Osteoblast (primary cell): ENCODE measurements around the gene NFIA. TPM values are rescaled to one million over a fixed set of nuclear protein-coding genes. Genes with fewer than 3 reads are reported as not detected.

Experiments used
- DNase-seq: peaks from one replicate; pipeline ENCODE4 v3.0.0; 2011; ENCODE audit warnings: low spot score, mixed read lengths; ENCODE audit not compliant: insufficient read length; ENCODE audit errors: missing footprints
- H2AFZ ChIP-seq: 2 replicates; pipeline ENCODE4 v1.6.0; 2011; ENCODE audit warnings: mild to moderate bottlenecking, low read length
- H3K27ac ChIP-seq: 2 replicates; pipeline ENCODE4 v1.5.1; 2011; ENCODE audit warnings: mild to moderate bottlenecking, low read depth, low read length, moderate library complexity
- H3K27me3 ChIP-seq: 2 replicates; pipeline ENCODE4 v1.6.0; 2012; ENCODE audit warnings: mild to moderate bottlenecking, control low read depth, inconsistent platforms, low read length, moderate library complexity; ENCODE audit not compliant: insufficient read depth
- H3K36me3 ChIP-seq: 2 replicates; pipeline ENCODE4 v1.5.1; 2011; ENCODE audit warnings: mild to moderate bottlenecking, low read length, control low read depth, moderate library complexity; ENCODE audit not compliant: insufficient read depth
- H3K4me1 ChIP-seq: 2 replicates; pipeline ENCODE4 v1.5.1; 2011; ENCODE audit warnings: mild to moderate bottlenecking, low read length, control low read depth, moderate library complexity; ENCODE audit not compliant: insufficient read depth
- H3K4me2 ChIP-seq: 2 replicates; pipeline ENCODE4 v1.6.0; 2011; ENCODE audit warnings: mild to moderate bottlenecking, low read length; ENCODE audit not compliant: insufficient read depth
- H3K4me3 ChIP-seq: fragments of 200-600 bp; sonication (generic); 3 replicates; pipeline ENCODE4 v1.5.1; 2012; ENCODE audit warnings: mild to moderate bottlenecking, low read length, inconsistent platforms; ENCODE audit not compliant: insufficient read depth
- H3K79me2 ChIP-seq: 2 replicates; pipeline ENCODE4 v1.6.0; 2012; ENCODE audit warnings: mild to moderate bottlenecking, low read length, control low read depth, inconsistent platforms; ENCODE audit not compliant: insufficient read depth
- H3K9me3 ChIP-seq: 2 replicates; pipeline ENCODE4 v1.5.1; 2011; ENCODE audit warnings: low read depth, low read length, control low read depth
- H4K20me1 ChIP-seq: 2 replicates; pipeline ENCODE4 v1.6.0; 2012; ENCODE audit warnings: mild to moderate bottlenecking, low read length, control low read depth; ENCODE audit not compliant: insufficient read depth
- total RNA-seq: library from RNA; depleted of rRNA; stranded (reverse); fragments of >200 nt; gene quantifications from 2 replicates; pipeline ENCODE4 v1.2.3, GENCODE V29; 2012
- TF ChIP-seq, protein P1 (sequence below): IDR thresholded peaks from 2 replicates; pipeline ENCODE4 v1.5.1; 2011; ENCODE audit warnings: mild to moderate bottlenecking, low read depth, low read length, moderate library complexity; ENCODE audit errors: extremely low read depth

Gene NFIA
- total RNA-seq, 1 donor: 7.2 TPM

DNA sequence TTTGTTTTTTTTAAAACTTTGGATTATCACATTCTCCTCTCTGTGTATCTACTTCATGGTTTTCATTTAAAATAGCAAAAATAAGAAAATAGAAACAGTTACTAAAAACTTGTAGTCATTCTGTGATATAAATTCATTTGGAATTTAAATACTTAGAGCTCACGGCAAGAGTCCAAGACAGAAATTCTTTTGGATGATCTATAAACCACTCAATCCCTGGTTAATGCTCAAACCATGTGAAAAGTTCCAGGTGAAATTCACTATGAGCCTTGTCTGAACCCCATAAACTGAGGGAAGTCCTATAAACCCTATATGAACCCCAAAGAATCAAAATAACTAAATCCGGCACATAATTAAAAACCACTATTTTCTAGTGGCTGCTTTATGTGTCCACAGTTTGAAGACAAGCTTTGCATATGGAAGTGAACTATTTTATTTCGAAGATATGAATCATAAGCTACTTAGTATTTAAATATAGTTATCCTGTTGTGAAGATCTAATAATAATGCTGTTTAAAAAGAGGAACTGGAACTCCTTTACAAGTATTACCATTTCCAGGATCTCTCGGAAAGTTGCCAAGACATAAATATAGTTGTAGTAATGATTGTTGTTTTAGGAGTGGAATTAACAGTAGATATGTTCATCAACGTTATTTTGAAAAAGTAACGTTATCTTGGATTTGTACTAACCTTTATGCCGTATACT is 163.5 kb downstream of the NFIA start:
- no peaks in the 10 kb centered on the region for H3K9me3 ChIP-seq
- no peaks in the 10 kb centered on the region for H3K36me3 ChIP-seq
- H4K20me1 ChIP-seq: no peaks in the 10 kb centered on the region
- H3K27me3 ChIP-seq: no peaks in the 10 kb centered on the region
- H3K79me2 ChIP-seq: no peaks in the 10 kb centered on the region
- peaks cover 8% of the 10 kb centered on the region for H3K4me1 ChIP-seq
- no peak overlapping the region for H2AFZ ChIP-seq
- H3K27ac ChIP-seq: no peak overlapping the region
- H3K4me3 ChIP-seq: no peak overlapping the region
- TF ChIP-seq, protein P1, sequence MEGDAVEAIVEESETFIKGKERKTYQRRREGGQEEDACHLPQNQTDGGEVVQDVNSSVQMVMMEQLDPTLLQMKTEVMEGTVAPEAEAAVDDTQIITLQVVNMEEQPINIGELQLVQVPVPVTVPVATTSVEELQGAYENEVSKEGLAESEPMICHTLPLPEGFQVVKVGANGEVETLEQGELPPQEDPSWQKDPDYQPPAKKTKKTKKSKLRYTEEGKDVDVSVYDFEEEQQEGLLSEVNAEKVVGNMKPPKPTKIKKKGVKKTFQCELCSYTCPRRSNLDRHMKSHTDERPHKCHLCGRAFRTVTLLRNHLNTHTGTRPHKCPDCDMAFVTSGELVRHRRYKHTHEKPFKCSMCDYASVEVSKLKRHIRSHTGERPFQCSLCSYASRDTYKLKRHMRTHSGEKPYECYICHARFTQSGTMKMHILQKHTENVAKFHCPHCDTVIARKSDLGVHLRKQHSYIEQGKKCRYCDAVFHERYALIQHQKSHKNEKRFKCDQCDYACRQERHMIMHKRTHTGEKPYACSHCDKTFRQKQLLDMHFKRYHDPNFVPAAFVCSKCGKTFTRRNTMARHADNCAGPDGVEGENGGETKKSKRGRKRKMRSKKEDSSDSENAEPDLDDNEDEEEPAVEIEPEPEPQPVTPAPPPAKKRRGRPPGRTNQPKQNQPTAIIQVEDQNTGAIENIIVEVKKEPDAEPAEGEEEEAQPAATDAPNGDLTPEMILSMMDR: no peak
- DNase-seq: no peak
- H3K4me2 ChIP-seq: no peak overlapping the region

DNA sequence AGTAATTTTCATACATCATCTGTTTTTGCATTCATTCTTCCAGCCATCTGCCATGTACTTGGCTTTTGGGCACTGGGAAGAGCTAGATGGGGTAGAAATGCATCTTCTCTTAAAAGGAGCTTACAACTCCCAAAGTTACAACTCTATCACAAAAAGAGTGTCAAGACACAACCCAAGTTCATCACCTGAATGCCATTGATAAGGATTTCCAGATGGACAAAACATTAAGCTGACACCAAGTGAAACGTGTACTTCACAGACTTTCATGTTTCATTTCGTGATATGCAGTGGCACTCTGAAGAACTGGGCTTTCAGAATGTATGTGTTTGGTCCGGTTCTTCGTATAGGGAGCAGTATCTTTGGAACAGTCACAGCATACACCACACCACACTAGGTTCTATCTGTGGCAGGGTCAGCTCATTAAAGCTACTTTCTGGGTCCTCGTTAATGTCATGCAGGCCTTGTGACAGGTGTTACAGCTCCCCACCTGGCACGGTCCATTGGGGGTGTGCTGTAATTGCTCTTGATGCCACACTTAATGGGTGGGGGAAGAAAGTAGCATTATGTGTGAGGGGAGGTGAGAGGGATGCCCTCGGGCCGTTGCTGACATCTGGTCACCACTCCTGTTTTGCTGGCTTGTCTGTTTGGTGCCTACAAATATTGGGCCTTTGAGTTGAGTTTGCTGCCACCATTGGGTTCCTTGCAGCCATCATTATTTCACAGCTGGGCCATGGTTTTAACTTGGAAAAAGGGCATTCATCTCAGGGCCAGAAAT is 164.9 kb downstream of the NFIA start:
- Histone ChIP-seq H4K20me1 (no peaks in the 10 kb centered on the region), H3K79me2 (no peaks in the 10 kb centered on the region), H3K4me3 (no peak overlapping the region), H3K27ac (no peak overlapping the region), H3K4me2 (no peak overlapping the region), H3K36me3 (no peaks in the 10 kb centered on the region), H3K27me3 (no peaks in the 10 kb centered on the region), H2AFZ (no peak overlapping the region), H3K9me3 (no peaks in the 10 kb centered on the region), H3K4me1 (peaks cover 8% of the 10 kb centered on the region)
- TF ChIP-seq, protein P1: no peak
- no peak for DNase-seq

DNA sequence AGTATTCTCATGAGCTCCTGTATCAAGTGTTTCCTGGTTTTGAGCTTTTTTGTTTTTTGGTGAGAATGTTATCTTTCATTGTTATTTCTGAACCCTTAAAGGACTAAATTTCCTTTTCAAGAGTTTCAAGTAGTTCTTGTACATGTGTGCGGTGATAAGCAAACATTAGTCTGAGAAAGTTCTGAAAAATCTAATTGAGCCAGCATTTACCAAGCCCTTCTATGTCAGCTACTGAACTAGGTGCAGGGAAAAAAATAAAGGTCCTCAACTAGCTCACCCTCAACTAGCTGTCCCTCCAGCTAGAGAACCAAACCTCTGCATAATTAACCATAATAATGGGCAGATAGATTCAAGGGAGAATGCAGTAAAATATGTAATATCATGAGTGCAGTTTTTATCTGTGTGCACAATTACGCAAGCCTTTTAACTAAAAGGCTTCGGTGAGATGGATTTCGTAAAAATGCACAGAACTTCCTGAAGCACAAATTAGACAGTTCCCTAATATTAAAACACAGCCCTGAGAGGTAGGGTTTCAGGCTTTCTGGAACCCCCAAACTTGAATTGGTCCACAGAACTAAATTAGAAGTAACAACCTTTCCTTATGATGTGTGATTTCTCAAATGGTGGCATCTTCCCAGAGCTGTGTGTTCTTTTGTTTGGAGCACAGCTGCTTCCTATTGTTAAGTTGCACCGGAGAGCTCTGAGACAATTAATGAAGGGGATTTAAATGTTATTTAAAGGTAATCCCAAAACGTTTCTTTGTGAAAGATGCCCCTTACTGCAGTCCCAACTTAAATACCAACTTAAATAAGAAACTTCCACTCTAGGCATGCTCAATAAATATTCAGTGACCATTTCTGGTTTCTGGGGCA is 165.8 kb downstream of the NFIA start:
- Histone ChIP-seq H3K27me3 (no peaks in the 10 kb centered on the region), H3K79me2 (no peaks in the 10 kb centered on the region), H3K4me3 (no peak overlapping the region), H2AFZ (no peak overlapping the region), H3K27ac (no peak overlapping the region), H4K20me1 (no peaks in the 10 kb centered on the region), H3K4me2 (no peak overlapping the region), H3K9me3 (no peaks in the 10 kb centered on the region), H3K4me1 (peaks cover 8% of the 10 kb centered on the region), H3K36me3 (no peaks in the 10 kb centered on the region)
- TF ChIP-seq, protein P1: no peak
- DNase-seq: no peak
